PC-9 (cell line): Measurements from ENCODE around the gene MC3R. TPM values are rescaled to one million over a fixed set of nuclear protein-coding genes. Genes with fewer than 3 reads are reported as not detected.

Source experiments
- BruUV-seq: library from RNA; stranded (reverse); fragments of 400-500 nt; replicated peaks from 2 replicates; lab custom pipeline; 2021; lab: Mats Ljungman, UMichigan
- CTCF ChIA-PET: fragments of 300-600 bp; sonication (Branson Sonifier 250); formaldehyde crosslinking; loops from one replicate; lab custom pipeline; 2022; ENCODE audit warnings: antibody characterized with exemption; lab: Charles Lee
- POLR2A ChIA-PET: fragments of 300-600 bp; sonication (Branson Sonifier 250); formaldehyde crosslinking; loops from one replicate; lab custom pipeline; 2022; ENCODE audit warnings: antibody characterized with exemption; ENCODE audit not compliant: unreplicated experiment; lab: Charles Lee
- DNase-seq, 2 experiments: peaks; one replicate each; pipeline versions ENCODE4 v3.0.0 to v3.0.0-alpha.2; 2015 to 2022; ENCODE audit warnings: mixed read lengths in 1 of 2
- H2AFZ ChIP-seq: fragments of 200-600 bp; sonication (generic); 2 replicates; pipeline ENCODE4 v1.8.1; 2017; ENCODE audit warnings: antibody characterized with exemption
- H3F3A ChIP-seq: fragments of 200-600 bp; sonication (generic); 2 replicates; pipeline ENCODE4 v1.8.1; 2017; ENCODE audit warnings: antibody characterized with exemption, mild to moderate bottlenecking, low read depth; ENCODE audit not compliant: insufficient read depth
- H3K27ac ChIP-seq: fragments of 200-600 bp; sonication (generic); 2 replicates; pipeline ENCODE4 v1.6.1; 2016; ENCODE audit warnings: mixed run types
- H3K27me3 ChIP-seq: fragments of 200-600 bp; sonication (generic); 2 replicates; pipeline ENCODE4 v1.6.1; 2016; ENCODE audit warnings: low read depth, mixed run types; ENCODE audit not compliant: insufficient read depth
- H3K36me3 ChIP-seq: fragments of 200-600 bp; sonication (generic); 2 replicates; pipeline ENCODE4 v1.6.1; 2016; ENCODE audit warnings: low read depth, mixed run types
- H3K4me1 ChIP-seq: fragments of 200-600 bp; sonication (generic); replicated peaks from 2 replicates; pipeline ENCODE4 v1.6.1; 2016; ENCODE audit warnings: mixed run types; ENCODE audit not compliant: insufficient read depth
- H3K4me2 ChIP-seq: fragments of 200-600 bp; sonication (generic); 2 replicates; pipeline ENCODE4 v1.6.1; 2017; ENCODE audit warnings: mixed run types
- H3K4me3 ChIP-seq: fragments of 200-600 bp; sonication (generic); 2 replicates; pipeline ENCODE4 v1.6.1; 2016; ENCODE audit warnings: mixed run types
- H3K79me2 ChIP-seq: fragments of 200-600 bp; sonication (generic); 2 replicates; pipeline ENCODE4 v1.6.1; 2017; ENCODE audit warnings: low read depth, mixed run types
- H3K9me2 ChIP-seq: fragments of 200-600 bp; sonication (generic); 2 replicates; pipeline ENCODE4 v1.8.1; 2017; ENCODE audit warnings: mild to moderate bottlenecking; ENCODE audit not compliant: insufficient read depth
- H3K9me3 ChIP-seq: fragments of 200-600 bp; sonication (generic); 2 replicates; pipeline ENCODE4 v1.8.1; 2016; ENCODE audit warnings: low read depth; ENCODE audit not compliant: insufficient read depth
- H4K20me1 ChIP-seq: fragments of 200-600 bp; sonication (generic); 2 replicates; pipeline ENCODE4 v1.8.1; 2017; ENCODE audit not compliant: insufficient read depth
- EZH2 ChIP-seq: fragments of 200-600 bp; sonication (generic); IDR thresholded peaks from 2 replicates; pipeline ENCODE4 v1.8.0; 2017; ENCODE audit warnings: antibody characterized with exemption, low read depth
- intact Hi-C: fragments of 100-400 bp; cut with micrococcal nuclease; formaldehyde crosslinking; loops from one replicate; pipeline ENCODE4 v1.10.0; 2022; ENCODE audit not compliant: unreplicated experiment
- total RNA-seq: library from RNA; stranded (reverse); gene quantifications from 2 replicates; pipeline ENCODE4 v1.2.3, GENCODE V29; 2021
- TF ChIP-seq, protein P1 (sequence below): fragments of 200-600 bp; sonication (generic); conservative IDR thresholded peaks from 2 replicates; pipeline ENCODE4 v1.6.1; 2017; ENCODE audit warnings: mixed run types, antibody characterized with exemption, mild to moderate bottlenecking, moderate library complexity

Gene MC3R
- total RNA-seq, 1 experiment from 2014 or later, result not detected

DNA sequence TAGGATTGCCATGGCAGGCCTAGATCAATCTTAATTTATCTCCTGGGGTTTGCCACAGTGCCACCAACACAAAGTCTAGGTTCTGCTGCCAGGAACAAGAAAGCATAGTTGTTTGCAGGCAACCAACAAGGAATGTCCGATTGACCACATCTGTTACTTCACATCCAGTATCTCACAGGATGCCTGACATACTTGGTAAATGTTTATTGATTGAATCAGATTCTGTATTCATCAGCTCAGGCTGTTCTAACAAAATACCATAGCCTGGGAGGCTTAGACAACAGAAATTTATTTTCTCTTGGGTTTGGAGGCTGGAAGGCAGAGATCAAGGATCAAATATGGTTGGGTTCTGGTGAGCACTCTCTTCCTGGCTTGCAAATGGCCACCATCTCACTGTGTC, 26.3 kb upstream of the MC3R start:
- intact Hi-C loops, result no loop called here
- H3K79me2 ChIP-seq, result no peaks in the 10 kb centered on the region
- TF ChIP-seq, protein P1, sequence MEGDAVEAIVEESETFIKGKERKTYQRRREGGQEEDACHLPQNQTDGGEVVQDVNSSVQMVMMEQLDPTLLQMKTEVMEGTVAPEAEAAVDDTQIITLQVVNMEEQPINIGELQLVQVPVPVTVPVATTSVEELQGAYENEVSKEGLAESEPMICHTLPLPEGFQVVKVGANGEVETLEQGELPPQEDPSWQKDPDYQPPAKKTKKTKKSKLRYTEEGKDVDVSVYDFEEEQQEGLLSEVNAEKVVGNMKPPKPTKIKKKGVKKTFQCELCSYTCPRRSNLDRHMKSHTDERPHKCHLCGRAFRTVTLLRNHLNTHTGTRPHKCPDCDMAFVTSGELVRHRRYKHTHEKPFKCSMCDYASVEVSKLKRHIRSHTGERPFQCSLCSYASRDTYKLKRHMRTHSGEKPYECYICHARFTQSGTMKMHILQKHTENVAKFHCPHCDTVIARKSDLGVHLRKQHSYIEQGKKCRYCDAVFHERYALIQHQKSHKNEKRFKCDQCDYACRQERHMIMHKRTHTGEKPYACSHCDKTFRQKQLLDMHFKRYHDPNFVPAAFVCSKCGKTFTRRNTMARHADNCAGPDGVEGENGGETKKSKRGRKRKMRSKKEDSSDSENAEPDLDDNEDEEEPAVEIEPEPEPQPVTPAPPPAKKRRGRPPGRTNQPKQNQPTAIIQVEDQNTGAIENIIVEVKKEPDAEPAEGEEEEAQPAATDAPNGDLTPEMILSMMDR, result no peak
- no peak for TF ChIP-seq EZH2
- ChIA-PET POLR2A (no interaction called here), CTCF (no interaction called here)
- peak in 1 of 2 experiments; percentile 17 for DNase-seq
- no peaks in the 10 kb centered on the region for H3K4me1 ChIP-seq
- H3K27ac ChIP-seq, result no peak overlapping the region
- no peak overlapping the region for H3K4me3 ChIP-seq
- H3K4me2 ChIP-seq, result no peak overlapping the region
- no peak overlapping the region for H2AFZ ChIP-seq
- no peaks in the 10 kb centered on the region for H3F3A ChIP-seq
- no peaks in the 10 kb centered on the region for H3K9me3 ChIP-seq
- no peaks in the 10 kb centered on the region for H4K20me1 ChIP-seq
- no TSS peak for BruUV-seq
- H3K36me3 ChIP-seq, result no peaks in the 10 kb centered on the region
- H3K9me2 ChIP-seq, result 0 out of 2 replicates have a peak, but pooled peaks cover 3% of the 10 kb centered on the region
- H3K27me3 ChIP-seq, result peaks cover 41% of the 10 kb centered on the region

DNA sequence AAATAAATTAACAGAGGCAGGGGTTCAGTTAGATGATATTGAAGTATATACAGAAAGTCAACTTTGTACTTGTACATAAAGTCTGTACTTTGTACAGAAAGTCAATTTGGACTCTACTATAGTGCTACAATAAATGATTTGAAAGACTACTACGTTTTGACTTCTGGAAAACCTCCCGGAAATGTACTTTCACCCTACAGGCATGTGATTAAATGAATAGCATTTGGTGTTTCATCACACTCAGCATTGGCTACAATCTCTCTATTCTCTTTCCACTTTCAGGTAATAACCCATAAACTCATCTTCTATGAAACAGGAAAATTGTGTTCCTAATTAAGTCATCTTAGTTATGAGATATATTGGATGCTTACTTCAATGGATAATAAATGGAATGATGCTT, 25.6 kb upstream of the MC3R start:
- no peak overlapping the region for H3K4me2 ChIP-seq
- no peaks in the 10 kb centered on the region for H4K20me1 ChIP-seq
- H3K27me3 ChIP-seq, result peaks cover 45% of the 10 kb centered on the region
- BruUV-seq, result no TSS peak
- CTCF ChIA-PET, result no interaction called here
- no peak overlapping the region for H3K27ac ChIP-seq
- no peaks in the 10 kb centered on the region for H3F3A ChIP-seq
- 0 out of 2 replicates have a peak, but pooled peaks cover 3% of the 10 kb centered on the region for H3K9me2 ChIP-seq
- DNase-seq, result no peak
- H3K36me3 ChIP-seq, result no peaks in the 10 kb centered on the region
- no peaks in the 10 kb centered on the region for H3K79me2 ChIP-seq
- TF ChIP-seq, protein P1, result no peak
- no peak for TF ChIP-seq EZH2
- H3K9me3 ChIP-seq, result no peaks in the 10 kb centered on the region
- H3K4me1 ChIP-seq, result no peaks in the 10 kb centered on the region
- intact Hi-C loops, result no loop called here
- POLR2A ChIA-PET, result no interaction called here
- H3K4me3 ChIP-seq, result no peak overlapping the region
- no peak overlapping the region for H2AFZ ChIP-seq

DNA sequence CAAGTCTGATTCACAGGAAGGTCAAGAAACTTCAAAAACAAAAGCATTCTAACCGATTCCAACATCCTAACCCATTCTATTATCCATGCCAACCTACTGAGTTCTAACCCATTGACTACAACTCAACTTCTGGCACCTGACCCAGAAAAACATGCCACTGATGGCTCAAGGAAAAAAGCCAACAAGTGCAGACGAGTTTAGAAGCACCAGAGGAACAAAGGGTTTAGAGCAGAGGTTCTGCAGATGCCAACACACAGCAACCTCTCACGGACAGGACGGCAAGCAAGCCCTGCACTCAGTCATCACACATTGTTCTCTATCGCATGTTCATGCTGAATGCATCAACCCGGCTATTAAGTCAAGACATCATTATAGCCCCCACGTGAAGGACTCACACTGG, 25.2 kb upstream of the MC3R start:
- Histone ChIP-seq H3K4me2 (no peak overlapping the region), H3F3A (no peaks in the 10 kb centered on the region), H3K9me3 (no peaks in the 10 kb centered on the region), H3K9me2 (0 out of 2 replicates have a peak, but pooled peaks cover 3% of the 10 kb centered on the region), H3K79me2 (no peaks in the 10 kb centered on the region), H3K4me1 (no peaks in the 10 kb centered on the region), H3K27me3 (peaks cover 48% of the 10 kb centered on the region), H3K27ac (no peak overlapping the region), H2AFZ (no peak overlapping the region), H4K20me1 (no peaks in the 10 kb centered on the region), H3K36me3 (no peaks in the 10 kb centered on the region), H3K4me3 (no peak overlapping the region)
- POLR2A ChIA-PET, result no interaction called here
- no peak for DNase-seq
- CTCF ChIA-PET, result no interaction called here
- intact Hi-C loops, result no loop called here
- TF ChIP-seq, protein P1, result no peak
- no TSS peak for BruUV-seq
